T1000 (cell line): ENCODE data around the gene GALE.
A peak's percentile ranks its signal among the peaks of the same experiment; 100 is the strongest.
"Not testable (repeated sequence)": the region's sequence is repeated elsewhere in the genome, so short reads cannot be mapped to it uniquely, and the experiment has no call there.

Source experiments
- DNase-seq: peaks from one replicate; lab custom pipeline; 2025; ENCODE audit warnings: mixed read lengths; lab: John Stamatoyannopoulos, UW

GALE gene

GRCh38 chr1:23800400-23801337 lies at the start of gene GALE:
Gene GALE, minus strand, starts transcription at chr1:23800754. Its CDS starts 1,747 bp downstream, at chr1:23799007.
- DNase-seq, result peak; percentile 88

DNA sequence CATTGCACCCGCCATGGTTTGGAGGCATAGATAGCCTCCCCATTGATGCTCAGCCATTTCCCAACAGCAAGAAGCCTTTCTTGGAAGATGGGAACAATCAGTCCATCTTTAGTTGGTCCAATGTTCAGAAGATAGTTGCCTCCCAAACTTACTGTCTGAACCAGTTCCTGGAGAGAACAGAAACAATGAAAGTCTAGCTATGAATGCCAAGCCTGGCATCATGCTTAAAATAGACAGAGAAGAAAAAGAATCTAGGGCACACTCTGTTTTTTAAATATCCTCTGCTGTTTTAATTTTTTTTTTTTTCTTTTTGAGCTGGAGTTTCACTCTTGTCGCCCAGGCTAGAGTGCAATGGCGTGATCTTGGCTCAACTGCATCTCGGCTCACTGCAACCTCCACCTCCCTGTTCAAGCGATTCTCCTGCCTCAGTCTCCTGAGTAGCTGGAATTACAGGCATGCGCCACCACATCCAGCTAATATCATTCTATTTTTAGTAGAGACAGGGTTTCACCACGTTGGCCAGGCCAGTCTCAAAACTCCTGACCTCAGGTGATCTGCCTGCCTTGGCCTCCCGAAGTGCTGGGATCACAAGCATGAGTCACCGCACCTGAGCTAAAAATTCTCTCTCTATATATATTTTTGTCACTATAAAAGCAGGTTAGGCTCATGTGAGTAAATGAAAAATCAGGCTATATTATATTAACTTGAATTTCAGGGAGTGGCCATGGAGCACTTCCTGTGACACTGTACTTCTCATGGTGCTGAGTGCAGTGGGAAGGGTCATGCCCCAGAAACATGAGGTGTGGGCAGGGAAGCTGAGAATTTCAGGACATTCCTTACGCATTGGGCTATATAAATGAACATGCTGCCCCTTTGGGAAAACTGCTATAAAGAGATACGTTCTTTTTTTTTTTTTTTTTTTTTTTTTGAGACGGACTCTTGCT lies 48.4 kb upstream of the GALE start:
- DNase-seq, result no peak

- DNase-seq, result not testable (repeated sequence)
These were observed 47.0 kb upstream of the GALE start for GRCh38 chr1:23847482-23848095.

GRCh38 chr1:23845163-23845562 lies 44.6 kb upstream of the GALE start:
- no peak for DNase-seq

GRCh38 chr1:23843644-23844043 lies 43.1 kb upstream of the GALE start:
- DNase-seq, result no peak

DNA sequence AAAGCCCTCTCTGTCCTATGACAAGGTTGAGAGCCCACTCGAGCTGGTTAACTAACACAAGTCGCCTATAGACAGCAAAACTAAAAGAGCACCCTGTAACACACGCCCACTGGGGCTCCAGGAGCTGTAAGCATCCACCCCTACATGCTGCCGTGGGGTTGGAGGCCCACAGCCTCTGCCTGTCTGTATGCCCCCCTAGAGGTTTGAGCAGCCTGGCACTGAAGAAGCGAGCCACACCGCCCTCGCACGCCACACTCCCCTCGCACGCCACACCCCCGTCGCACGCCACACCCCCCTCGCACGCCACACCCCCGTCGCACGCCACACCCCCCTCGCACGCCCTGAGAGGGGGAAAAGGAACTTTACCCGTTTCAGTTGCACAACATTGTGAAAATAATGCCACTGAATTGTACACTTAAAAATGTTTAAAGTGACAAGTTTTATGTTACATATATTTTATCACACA lies 37.9 kb upstream of the GALE start:
- peak; percentile 65 for DNase-seq

- no peak for DNase-seq
These were observed 37.4 kb upstream of the GALE start for GRCh38 chr1:23837908-23838307.

DNA sequence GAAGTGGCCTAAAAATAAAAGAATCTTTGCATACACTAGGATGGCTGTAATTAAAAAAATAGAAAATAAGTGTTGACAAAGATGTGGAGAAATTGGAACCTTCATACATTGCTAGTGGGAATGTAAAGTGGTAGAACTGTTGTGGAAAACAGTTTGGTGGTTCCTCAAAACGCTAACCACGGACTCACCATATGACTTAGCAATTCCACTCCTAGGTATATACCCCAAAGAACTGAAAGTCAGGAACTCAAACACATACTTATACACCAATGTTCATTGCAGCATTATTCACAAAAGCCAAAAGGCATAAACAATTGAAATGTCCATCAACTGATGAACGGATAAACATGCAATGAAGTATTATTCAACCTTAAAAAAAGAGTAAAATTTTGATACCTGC lies 35.5 kb upstream of the GALE start:
- no peak for DNase-seq

DNA sequence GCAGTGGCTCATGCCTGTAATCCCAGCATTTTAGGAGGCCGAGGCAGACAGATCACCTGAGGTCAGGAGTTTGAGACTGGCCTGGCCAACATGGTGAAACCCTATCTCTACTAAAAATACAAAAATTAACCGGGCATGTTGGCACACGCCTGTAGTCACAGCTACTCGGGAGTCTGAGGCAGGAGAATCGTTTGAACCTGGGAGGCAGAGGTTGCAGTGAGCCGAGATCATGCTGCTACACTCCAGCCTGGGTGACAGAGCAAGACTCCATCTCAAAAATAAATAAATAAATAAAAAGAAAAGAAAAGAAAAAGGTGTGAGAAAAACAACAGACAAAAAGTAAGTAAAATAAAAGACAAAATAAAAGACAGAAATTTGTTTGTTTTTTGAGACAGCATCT lies 33.6 kb upstream of the GALE start:
- DNase-seq, result not testable (repeated sequence)

DNA sequence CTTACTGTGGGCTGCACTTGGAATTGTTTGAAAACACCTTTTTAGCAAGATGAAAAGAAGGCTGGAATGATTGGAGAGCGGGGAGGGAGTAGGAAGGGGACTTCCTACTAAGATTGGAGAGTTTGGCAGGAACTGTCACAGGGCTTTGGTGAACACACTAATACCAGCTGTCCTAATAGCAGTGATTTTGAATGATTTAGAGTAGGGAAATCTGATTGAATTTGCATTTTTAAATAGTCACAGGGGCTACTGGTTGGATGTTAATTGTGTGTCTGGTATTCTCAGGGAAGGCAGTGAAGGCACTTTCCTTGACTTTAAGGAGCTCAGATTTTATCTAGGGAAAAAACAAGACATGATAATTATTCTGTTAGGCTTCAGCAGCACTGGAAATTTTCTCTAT lies 27.2 kb upstream of the GALE start:
- DNase-seq, result no peak

- not testable (repeated sequence) for DNase-seq
These were observed 26.0 kb upstream of the GALE start for GRCh38 chr1:23826590-23826989.

DNA sequence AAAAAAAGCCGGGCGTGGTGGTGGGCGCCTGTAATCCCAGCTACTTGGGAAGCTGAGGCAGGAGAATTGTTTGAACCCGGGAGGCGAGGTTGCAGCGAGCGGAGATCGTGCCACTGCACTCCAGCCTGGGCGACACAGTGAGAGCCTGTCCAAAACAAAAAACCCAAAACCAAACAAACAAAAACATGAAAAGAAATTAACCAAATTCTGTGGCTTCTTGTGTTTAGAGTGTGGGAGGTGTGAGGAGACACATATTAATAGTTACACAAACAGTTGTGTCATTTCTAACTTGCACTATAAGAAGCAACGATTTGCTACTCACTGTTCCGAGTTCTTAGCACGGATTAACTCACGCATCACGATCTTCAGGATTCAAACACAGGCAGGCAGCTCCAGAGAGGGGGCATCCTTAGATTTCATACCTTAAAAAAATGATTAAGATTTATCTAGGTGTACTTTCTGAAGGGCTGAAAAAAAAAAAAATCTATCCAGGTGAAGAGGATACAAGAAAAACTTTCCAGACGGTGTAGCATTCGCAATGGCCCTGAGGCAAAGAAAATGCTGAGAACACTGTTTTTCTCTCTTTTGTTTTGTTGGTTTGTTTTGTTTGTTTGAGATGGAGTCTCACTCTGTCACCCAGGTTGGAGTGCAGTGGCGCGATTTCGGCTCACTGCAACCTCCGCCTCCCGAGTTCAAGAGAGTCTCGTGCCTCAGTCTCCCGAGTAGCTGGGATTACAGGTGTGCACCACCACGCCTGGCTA lies 25.4 kb upstream of the GALE start:
- DNase-seq, result no peak

DNA sequence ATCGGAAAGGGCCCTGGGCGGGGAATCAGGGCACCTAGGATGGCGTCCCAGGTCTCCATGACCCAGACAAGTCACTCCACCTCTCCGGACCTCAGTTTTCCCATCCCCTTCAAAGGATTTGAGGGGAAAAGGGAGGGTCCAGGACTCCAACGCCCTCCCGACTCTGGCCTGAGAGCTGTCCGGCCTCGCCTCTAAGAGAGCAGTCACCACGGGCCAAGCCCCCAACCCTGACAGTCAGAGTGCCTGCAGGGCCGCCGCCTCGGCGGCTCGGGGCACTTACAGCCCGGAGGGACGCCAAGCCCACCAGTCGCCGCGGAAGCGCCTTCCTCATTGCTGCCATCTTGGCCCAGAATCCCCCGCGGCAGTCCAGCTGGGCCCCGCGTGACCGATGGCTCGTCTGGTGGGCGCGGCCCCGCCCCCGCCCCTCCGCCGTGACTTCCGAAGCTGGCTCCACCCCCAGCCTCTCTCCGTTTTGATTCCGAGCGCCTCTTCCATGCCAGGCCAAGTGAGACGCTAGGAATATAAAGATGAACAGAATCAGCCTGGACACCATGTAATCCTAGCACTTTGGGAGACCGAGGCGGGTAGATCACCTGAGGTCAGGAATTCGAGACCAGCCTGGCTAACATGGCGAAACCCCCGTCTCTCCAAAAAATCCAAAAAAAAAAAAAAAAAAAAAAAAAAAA lies 24.7 kb upstream of the GALE start, which contains the start of gene HMGCL:
Gene HMGCL (minus strand): TSS at position 354 of the 686 bp plus-strand sequence. CDS start 14 bp downstream, at position 340.
- peak; percentile 82 for DNase-seq

DNA sequence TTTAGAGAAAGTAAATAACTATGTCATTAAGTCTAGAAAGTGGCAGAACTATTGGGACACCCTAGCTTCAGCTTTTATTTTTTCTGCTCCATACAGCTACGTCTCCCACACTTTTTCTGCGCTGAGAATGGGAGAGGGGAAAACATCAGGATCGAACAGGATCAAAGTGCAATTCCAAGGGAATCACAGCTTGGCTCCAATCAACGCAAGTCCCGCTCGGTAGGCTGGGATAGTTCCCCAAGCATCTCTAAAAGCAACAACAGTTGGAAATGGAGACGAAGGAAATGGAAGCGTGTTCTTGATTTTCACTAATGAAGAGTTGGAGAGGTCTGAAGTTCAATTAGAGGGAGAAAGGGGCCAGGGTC lies 24.1 kb upstream of the GALE start:
- DNase-seq, result no peak

DNA sequence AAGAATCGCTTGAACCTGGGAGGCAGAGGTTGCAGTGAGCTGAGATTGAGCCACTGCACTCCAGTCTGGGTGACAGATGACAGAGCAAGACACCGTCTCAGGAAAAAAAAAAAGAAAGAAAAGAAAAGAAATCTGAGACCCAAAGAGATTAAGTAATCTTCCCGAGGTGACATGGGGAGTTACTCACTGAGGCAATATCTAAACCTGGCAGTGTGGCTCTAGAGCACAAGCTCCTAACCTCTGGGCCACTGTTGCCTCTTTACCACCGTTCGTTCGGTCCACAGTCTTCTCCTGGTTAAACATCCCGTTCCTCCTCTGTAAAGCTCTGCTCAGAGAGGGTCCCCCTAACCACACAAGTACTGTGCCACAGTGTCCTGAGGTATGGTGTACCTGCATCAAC lies 23.2 kb upstream of the GALE start:
- no peak for DNase-seq

GRCh38 chr1:23817633-23818032 lies 17.1 kb upstream of the GALE start:
- no peak for DNase-seq

- DNase-seq, result no peak
These were observed 16.4 kb upstream of the GALE start for GRCh38 chr1:23816906-23817305.

- no peak for DNase-seq
These were observed 15.8 kb upstream of the GALE start for GRCh38 chr1:23816361-23816760.

DNA sequence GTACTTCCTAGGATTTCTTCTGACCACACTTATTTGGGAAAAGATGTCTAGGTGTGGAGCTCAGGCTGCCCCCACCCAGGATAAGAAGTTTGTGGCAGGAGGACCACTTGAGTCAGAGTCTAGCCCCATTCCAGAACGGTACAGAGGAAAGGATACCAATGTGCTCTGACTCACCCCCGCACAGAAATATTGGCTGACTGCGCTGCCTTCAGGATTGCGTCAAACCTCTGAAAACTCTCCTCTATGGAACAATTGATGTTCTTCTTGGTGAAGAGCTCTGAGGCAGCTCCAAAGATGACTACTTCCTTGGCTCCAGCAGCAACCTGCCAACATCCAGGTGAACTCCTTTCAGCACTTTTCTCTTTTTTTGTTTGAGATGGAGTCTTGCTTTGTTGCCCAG lies 13.5 kb upstream of the GALE start:
- DNase-seq, result no peak

DNA sequence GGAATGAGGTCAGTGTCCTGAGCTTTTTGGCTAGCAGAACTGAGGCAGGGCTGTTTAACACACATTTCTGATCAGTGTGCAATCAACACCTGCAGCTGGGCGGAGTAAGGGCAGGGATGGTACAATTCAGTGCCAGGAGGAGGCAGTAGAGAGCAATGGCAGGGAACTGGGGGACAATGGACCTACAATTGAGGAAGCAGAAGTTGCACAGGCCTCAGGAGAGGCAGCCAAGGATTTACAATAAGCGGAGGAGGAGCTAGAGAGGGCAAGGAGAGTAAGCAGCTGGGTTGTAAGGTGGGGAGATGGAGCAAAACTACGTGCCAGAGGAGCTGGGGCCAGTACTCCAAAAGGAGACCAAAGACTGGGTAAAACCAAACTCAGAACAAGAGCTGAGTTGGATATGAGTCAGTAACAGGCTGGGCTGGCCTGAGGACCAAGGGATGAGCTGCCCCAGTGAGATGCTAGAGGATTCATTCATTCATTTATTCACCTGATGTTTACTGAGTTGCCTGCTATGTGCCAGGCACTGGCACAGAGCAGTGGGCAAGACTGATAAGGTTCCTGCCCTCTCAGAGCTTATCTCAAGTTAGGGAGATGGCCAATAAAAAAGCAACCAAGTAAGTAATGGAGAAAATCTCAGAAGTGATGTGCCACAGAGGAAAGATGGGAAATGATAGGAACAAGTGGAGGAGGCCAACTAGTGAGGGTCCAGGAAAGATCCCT lies 10.4 kb upstream of the GALE start:
- DNase-seq, result no peak
